GM21528 (cell line): ENCODE results near the gene VWA5B2.

Experiments
- ATAC-seq: cut with Tn5 transposase; IDR thresholded peaks from one replicate; pipeline ENCODE4 v1.9.1; 2021; ENCODE audit warnings: mild to moderate bottlenecking, moderate library complexity; ENCODE audit not compliant: unreplicated experiment, low FRiP score

VWA5B2 gene

GRCh38 chr3:184272269-184272668, 42.9 kb downstream of the VWA5B2 start:
- no peak for ATAC-seq

- ATAC-seq = no peak
These were observed 46.0 kb downstream of the VWA5B2 start for GRCh38 chr3:184275381-184275701.

- ATAC-seq = no peak
These were observed 46.9 kb downstream of the VWA5B2 start, which contains the start of gene ECE2 for GRCh38 chr3:184275961-184276910. Gene ECE2, plus strand, starts transcription at chr3:184276022. Its CDS starts 132 bp downstream, at chr3:184276154.

GRCh38 chr3:184277366-184277765, 48.0 kb downstream of the VWA5B2 start:
- no peak for ATAC-seq

GRCh38 chr3:184282941-184283340, 53.6 kb downstream of the VWA5B2 start:
- ATAC-seq = no peak

GRCh38 chr3:184283681-184284080, 54.3 kb downstream of the VWA5B2 start:
- no peak for ATAC-seq

GRCh38 chr3:184284696-184285095, 55.3 kb downstream of the VWA5B2 start:
- no peak for ATAC-seq

- no peak for ATAC-seq
These were observed 60.1 kb downstream of the VWA5B2 start for GRCh38 chr3:184289426-184289938.

- ATAC-seq = no peak
These were observed 60.9 kb downstream of the VWA5B2 start for GRCh38 chr3:184290331-184290730.

- ATAC-seq = no peak
These were observed 61.8 kb downstream of the VWA5B2 start for GRCh38 chr3:184291044-184291737.
